H1 (cell line): ENCODE results near the gene MYPN.

ENCODE experiments used
- CHD1 ChIP-seq: IDR thresholded peaks from 2 replicates; pipeline ENCODE4 v1.6.1; 2012; ENCODE audit warnings: low read depth, low read length, improper control_type of control experiment
- CTCF ChIP-seq, 3 experiments: IDR thresholded peaks; 1 replicate in 2 of 3; 2 replicates in 1 of 3; pipeline versions ENCODE4 v1.5.1 to v1.6.1; 2011; ENCODE audit warnings: low read length in 3 of 3, mild to moderate bottlenecking in 3 of 3, inconsistent platforms in 2 of 3, low read depth in 1 of 3, moderate library complexity in 1 of 3; ENCODE audit not compliant: insufficient read depth in 1 of 3; ENCODE audit errors: control extremely low read depth in 1 of 3
- EP300 ChIP-seq, 2 experiments: IDR thresholded peaks; 1 replicate in 1 of 2; 2 replicates in 1 of 2; pipeline ENCODE4 v1.6.1; 2011 to 2012; ENCODE audit warnings: low read depth in 2 of 2, low read length in 2 of 2, mild to moderate bottlenecking in 2 of 2, borderline replicate concordance in 1 of 2, inconsistent platforms in 1 of 2, moderate library complexity in 1 of 2
- HDAC2 ChIP-seq, 2 experiments: fragments of 300-600 bp in 1 of 2; sonication (generic) in 1 of 2; IDR thresholded peaks; 2 replicates each; pipeline ENCODE4 v1.6.1; 2011 to 2012; ENCODE audit warnings: low read depth in 2 of 2, low read length in 2 of 2, mild to moderate bottlenecking in 2 of 2, moderate library complexity in 2 of 2, borderline replicate concordance in 1 of 2, inconsistent platforms in 1 of 2
- HDAC6 ChIP-seq: IDR thresholded peaks from one replicate; pipeline ENCODE4 v1.7.1; 2012; ENCODE audit warnings: low read depth, mild to moderate bottlenecking, inconsistent platforms, low read length, moderate library complexity
- MAFK ChIP-seq: IDR thresholded peaks from 2 replicates; pipeline ENCODE4 v1.6.1; 2012; ENCODE audit warnings: low read depth, mild to moderate bottlenecking, improper control_type of control experiment, low read length
- POLR2A ChIP-seq, 2 experiments: IDR thresholded peaks; 1 replicate in 1 of 2; 2 replicates in 1 of 2; pipeline ENCODE4 v1.6.1; 2011; ENCODE audit warnings: low read depth in 2 of 2, low read length in 2 of 2, mild to moderate bottlenecking in 2 of 2; ENCODE audit errors: control extremely low read depth in 1 of 2
- POLR2AphosphoS5 ChIP-seq: IDR thresholded peaks from 2 replicates; pipeline ENCODE4 v1.6.1; 2011; ENCODE audit warnings: low read depth, low read length
- RAD21 ChIP-seq, 2 experiments: IDR thresholded peaks in 1 of 2; conservative IDR thresholded peaks in 1 of 2; 2 replicates each; pipeline ENCODE4 v1.6.1; 2011; ENCODE audit warnings: low read depth in 2 of 2, low read length in 2 of 2, improper control_type of control experiment in 1 of 2, inconsistent platforms in 1 of 2, mild to moderate bottlenecking in 1 of 2, moderate library complexity in 1 of 2
- SP1 ChIP-seq: IDR thresholded peaks from 2 replicates; pipeline ENCODE4 v1.6.1; 2011; ENCODE audit warnings: low read depth, low read length
- TCF12 ChIP-seq: IDR thresholded peaks from 2 replicates; pipeline ENCODE4 v1.6.1; 2011; ENCODE audit warnings: low read depth, mild to moderate bottlenecking, low read length
- USF2 ChIP-seq: IDR thresholded peaks from 2 replicates; pipeline ENCODE4 v1.6.1; 2011; ENCODE audit warnings: low read length, improper control_type of control experiment

DNA sequence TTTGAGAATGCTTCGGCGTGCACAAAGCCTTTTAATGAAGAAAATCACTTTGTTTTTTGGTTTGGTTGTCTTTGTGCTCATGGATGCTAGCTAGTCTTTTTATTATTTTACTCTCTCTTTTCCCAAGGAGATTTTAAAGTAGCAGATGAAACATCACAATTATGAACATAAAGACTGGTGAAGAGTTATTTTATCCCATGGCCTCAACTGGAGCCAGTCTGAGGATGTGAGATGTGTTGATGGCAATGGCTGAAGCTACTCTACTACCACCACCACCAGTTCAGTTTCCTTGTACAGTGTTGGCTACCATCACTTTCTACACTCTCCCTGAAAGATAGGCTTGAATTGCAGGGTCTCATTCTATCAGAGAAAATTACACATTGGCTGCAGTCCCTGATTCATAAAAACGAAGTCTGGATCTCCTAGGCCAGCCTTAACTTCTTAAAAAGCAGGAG is 33.7 kb upstream of the MYPN start:
- TF ChIP-seq SP1 (no peak), MAFK (no peak), CTCF (IDR thresholded peaks at IDR 0.05; ENCODE audit: control extremely low read depth in 1 of 3, insufficient read depth in 1 of 3, low read depth in 1 of 3, low read length in 3 of 3) (no peak), USF2 (no peak), POLR2A (IDR thresholded peaks at IDR 0.05; ENCODE audit: control extremely low read depth in 1 of 2, low read depth in 2 of 2, low read length in 2 of 2) (no peak), POLR2AphosphoS5 (no peak), RAD21 (IDR thresholded peaks at IDR 0.05 in 1 of 2, conservative IDR thresholded peaks at IDR 0.05 in 1 of 2; ENCODE audit: low read depth in 2 of 2, low read length in 2 of 2) (no peak), TCF12 (no peak), CHD1 (no peak), HDAC6 (no peak), EP300 (IDR thresholded peaks at IDR 0.05; ENCODE audit: borderline replicate concordance in 1 of 2, low read depth in 2 of 2, low read length in 2 of 2) (no peak), HDAC2 (IDR thresholded peaks at IDR 0.05; ENCODE audit: borderline replicate concordance in 1 of 2, low read depth in 2 of 2, low read length in 2 of 2) (no peak)
